GM12891 (cell line): ENCODE data around the gene BTBD2.

Experiments
- DNase-seq: peaks from one replicate; pipeline ENCODE4 v3.0.0; 2011; ENCODE audit warnings: low spot score; ENCODE audit not compliant: insufficient read length
- FAIRE-seq: peaks from 2 replicates; lab custom pipeline; 2011; peaks lifted over from hg19 to GRCh38; lab: Jason Lieb, UNC
- PAX5 ChIP-seq: IDR thresholded peaks from 2 replicates; pipeline ENCODE4 v1.6.1; 2011; ENCODE audit warnings: low read length, moderate library complexity, mild to moderate bottlenecking; ENCODE audit not compliant: insufficient read depth, severe bottlenecking
- POLR2A ChIP-seq: IDR thresholded peaks from 2 replicates; pipeline ENCODE4 v1.6.1; 2011; ENCODE audit warnings: low read depth, low read length, control low read depth
- POLR2AphosphoS5 ChIP-seq: IDR thresholded peaks from 2 replicates; pipeline ENCODE4 v1.6.1; 2011; ENCODE audit warnings: low read depth, low read length, control low read depth
- POU2F2 ChIP-seq: IDR thresholded peaks from 2 replicates; pipeline ENCODE4 v1.6.1; 2011; ENCODE audit warnings: low read depth, mild to moderate bottlenecking, control low read depth, low read length, moderate library complexity
- SPI1 ChIP-seq: IDR thresholded peaks from 2 replicates; pipeline ENCODE4 v1.6.1; 2011; ENCODE audit warnings: low read depth, low read length, control low read depth
- TAF1 ChIP-seq: IDR thresholded peaks from 2 replicates; pipeline ENCODE4 v1.6.1; 2011; ENCODE audit warnings: low read depth, low read length, control low read depth

Gene BTBD2

DNA sequence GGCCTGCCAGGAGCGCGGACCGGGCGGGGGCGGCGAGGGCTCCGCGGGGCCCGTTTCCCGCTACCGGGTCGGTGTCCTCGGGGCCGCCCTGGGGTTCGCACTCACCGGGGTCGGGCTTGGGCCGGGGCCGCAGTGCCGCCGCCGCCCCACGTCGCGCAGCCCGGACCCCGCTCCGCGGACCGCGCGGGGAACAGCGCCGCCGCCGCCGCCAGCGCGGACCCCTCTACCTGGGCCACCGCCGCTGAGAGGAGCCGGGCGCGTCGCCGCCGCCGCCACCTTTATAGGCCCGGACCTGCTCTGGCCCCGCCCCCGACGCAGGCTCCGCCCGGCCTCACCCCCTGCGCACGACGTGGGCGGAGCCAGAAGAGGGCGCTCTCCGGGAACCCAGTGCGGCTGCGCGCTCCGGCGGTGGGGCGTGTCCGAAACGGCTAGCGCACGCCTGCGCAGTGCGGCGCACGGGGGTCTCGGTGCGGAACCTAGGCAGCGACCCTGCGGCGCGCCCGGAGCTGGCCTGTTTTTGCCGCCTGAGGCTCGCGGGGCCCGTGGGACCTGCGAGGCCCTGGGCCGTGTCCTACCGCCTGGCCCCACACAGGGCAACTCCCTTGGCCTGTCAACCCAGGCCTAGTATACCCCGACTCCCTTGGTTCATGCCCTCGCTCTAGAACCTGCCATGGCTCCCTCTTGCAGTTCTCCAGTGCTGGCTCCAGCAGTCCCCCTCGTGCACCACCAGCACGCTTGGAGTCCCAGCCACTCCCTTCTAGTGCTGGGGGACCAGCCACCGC is 35.7 kb upstream of the BTBD2 start, which contains the start of gene MKNK2:
Gene MKNK2 (minus strand): TSS at position 254 of the 782 bp plus-strand sequence. CDS start 393 bp downstream, outside the sequence.
- DNase-seq = peak; percentile 87
- peak; percentile 99 for TF ChIP-seq POLR2A
- no peak for TF ChIP-seq SPI1
- peak; percentile 89 for TF ChIP-seq POU2F2
- peak; percentile 87 for TF ChIP-seq TAF1
- no peak for TF ChIP-seq PAX5
- peak; percentile 98 for TF ChIP-seq POLR2AphosphoS5
- FAIRE-seq = peak; percentile 100

DNA sequence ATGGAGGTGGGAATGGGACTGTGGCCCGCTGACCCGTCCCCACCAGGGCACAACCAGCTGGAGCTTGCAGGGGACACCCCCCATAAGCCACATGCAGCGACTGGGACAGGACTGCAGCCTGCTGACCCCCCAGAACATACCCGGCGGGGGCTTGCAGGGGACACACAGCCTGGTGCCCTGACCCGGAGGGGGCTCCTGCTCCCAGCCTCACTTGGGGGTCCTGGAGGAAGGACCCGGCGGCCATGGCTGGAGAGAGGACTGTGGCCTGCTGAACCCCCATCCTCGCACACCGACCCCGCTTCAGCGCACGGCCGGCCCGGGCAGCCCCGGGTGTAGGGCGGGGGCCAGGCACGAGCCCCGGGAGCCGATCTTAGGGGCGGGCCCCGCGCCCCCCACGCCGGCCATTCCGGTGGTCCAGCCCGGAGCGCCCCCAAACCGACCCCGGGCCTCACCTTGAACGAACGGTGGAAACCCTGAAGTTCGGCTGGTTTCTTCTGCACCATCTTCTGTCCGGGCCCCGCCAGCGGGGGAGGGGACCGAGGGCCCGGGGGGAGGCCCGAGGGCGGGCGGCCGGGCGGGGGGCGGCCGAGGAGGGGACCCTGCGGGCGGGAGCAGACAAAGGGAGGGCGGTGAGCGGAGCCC is 35.0 kb upstream of the BTBD2 start:
- no peak for FAIRE-seq
- TF ChIP-seq POLR2AphosphoS5 (0 out of 2 replicates have a peak, but pooled peaks have one; percentile 10), POU2F2 (no peak)
- no peak for DNase-seq

DNA sequence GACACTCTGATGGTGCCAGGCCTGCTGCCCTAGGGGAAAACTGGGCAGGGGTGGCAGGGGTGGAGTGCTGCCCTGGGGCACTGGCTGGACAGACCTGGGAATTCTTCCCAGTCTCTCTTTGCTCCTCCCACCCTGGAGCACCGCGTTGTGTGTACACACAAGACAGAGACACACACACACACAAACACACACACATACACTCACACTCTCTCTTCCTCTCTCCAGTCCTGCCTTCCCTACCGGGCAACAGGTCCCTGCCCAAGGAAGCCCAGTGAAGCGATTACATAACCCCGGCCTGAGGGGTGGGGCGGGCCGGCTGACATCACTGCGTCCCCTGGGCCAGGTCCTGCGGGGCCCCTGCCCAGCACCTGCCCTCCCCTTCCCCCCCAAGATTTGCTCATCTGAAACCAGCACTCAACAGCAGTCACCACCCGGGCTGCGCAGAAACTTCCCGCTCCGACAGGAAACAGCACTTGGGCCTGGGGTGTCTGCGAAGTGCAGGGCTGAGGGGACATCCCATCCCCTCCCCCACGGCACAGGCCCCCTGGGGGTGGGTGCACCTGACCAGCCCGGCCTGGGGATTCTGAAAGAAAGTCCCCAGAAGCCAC is 34.3 kb upstream of the BTBD2 start:
- FAIRE-seq (peak; percentile 94), DNase-seq (no peak)
- TF ChIP-seq POLR2A (peak; percentile 49; the same call in 1 of the 2 replicates), PAX5 (no peak), TAF1 (0 out of 2 replicates have a peak, but pooled peaks have one; percentile 50), POLR2AphosphoS5 (0 out of 2 replicates have a peak, but pooled peaks have one; percentile 26), POU2F2 (no peak), SPI1 (peak; percentile 49)

DNA sequence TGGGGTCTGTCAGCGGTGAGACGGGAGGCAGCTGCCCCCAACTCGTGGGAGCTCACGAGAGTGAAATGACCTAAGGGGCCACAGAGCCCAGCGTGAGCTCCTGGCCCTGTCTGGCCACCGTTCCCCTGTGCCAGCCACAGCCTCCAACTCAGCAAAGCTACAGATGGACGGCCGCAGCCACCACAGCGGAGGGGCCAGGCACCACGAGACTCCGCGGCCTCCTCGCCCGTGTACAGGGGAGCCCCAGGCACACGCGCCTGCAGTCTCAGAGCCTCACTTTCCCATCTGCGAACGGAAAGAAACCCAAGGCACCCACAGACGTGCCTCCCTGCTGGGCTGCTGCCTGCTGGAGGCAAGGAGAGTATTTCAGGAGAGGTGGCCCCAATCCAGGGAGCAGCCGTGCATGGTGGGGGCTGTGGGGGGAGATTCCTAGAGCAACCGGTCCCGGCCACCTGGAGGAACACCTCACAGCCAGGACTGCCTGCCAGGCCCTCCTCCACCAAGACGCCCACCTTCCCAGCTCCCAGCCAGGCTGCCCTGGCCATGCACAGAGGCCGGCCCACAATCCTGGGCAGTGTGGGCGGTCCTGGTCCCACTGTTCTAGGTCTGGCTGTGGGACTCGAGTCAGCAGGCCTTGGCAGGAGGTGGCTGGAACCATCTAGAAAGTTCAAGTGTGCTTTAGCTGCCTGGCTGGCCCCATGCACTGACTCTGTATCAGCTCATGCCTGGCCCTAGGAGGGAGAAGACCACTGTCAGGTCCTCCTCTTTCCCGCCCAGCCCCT is 33.6 kb upstream of the BTBD2 start:
- no peak for TF ChIP-seq POLR2AphosphoS5
- no peak for TF ChIP-seq SPI1
- no peak for TF ChIP-seq TAF1
- no peak for TF ChIP-seq POU2F2
- TF ChIP-seq POLR2A = no peak
- TF ChIP-seq PAX5 = no peak
- FAIRE-seq (no peak), DNase-seq (no peak)

GRCh38 chr19:2048104-2048958 is 32.8 kb upstream of the BTBD2 start:
- DNase-seq = no peak

GRCh38 chr19:2047449-2048103 is 32.1 kb upstream of the BTBD2 start:
- DNase-seq (no peak), FAIRE-seq (no peak)

More at GRCh38 chr19:2048104-2048958, 32.8 kb upstream of the BTBD2 start:
- FAIRE-seq = no peak
- TF ChIP-seq POLR2A = no peak; the same call in 1 of the 2 replicates
- TF ChIP-seq SPI1 = no peak
- TF ChIP-seq POU2F2 = no peak
- no peak for TF ChIP-seq PAX5
- no peak for TF ChIP-seq POLR2AphosphoS5
- TF ChIP-seq TAF1 = no peak

DNA sequence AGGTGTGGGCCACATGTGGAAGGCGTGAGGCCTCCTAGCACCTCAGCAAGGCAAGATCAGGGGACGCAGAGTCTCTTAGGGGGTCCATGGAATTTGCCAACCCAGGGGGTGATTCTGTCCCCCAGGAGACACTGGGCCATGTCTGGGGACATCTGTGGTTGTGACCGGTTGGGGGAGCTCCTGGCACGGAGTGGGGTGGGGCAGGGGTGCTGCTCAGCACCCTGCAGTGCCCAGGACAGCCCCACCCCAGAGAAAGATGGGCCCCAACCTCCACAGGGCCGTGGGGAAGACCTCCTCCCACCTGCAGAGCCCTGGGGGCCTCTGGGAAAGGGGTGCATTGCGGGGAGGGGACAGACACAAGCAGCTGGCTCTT is 31.5 kb upstream of the BTBD2 start:
- TF ChIP-seq TAF1 = no peak
- DNase-seq (no peak), FAIRE-seq (no peak)

More at GRCh38 chr19:2047449-2048103, 32.1 kb upstream of the BTBD2 start:
- TF ChIP-seq POLR2AphosphoS5 = no peak

DNA sequence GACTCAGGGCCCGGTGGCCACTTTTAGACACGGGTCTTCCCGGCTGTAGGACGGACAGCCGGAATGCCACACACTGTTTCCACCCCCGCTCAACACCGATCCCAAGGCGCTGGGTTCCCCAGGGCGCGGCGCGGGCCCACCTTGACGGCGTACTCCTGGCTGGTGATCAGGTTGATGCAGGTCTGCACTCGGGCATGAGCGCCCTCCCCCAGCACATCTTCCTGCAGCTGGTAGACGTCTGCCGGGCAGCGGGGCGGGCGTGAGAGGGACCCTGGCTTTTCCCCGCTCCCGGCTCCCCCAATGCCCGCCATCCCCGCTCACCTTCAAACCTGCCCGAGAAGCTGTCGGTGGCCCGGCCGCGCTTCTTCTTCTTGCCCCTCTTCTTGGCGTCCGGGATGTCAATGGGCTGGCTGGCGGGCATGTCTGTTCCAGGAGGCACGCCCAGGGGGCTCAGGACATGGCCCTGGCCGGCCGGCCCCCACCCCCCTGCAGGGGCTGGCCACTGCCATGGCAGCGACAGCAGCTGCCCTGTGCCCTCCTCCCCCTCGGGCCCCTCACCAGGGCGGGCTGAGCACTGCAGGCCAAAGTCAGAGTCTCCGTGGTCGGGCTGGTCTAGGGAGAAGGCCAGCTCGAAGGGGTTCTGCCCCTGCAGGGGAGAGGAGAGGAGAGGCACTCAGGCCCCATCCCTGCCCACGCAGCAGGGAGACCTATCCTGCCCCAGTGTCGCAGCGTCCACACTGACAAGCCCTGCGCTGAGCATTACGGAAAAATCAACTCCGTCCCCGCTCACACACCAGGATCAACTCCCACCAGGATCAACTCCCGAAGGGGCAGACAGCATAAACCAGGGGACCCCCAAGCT is 30.8 kb upstream of the BTBD2 start:
- no peak for DNase-seq
- TF ChIP-seq PAX5 (no peak), POLR2AphosphoS5 (no peak), POLR2A (no peak; the same call in 1 of the 2 replicates), TAF1 (no peak), SPI1 (no peak), POU2F2 (no peak)
- no peak for FAIRE-seq
